ENCODE results near the gene ANKRD40. TPM values are rescaled to one million over a fixed set of nuclear protein-coding genes. Genes with fewer than 3 reads are reported as not detected.

The ANKRD40 gene
- total and polyA plus RNA-seq, 9 of the 15 experiments (the other 6 are each of a cell fraction or from before 2014, with no cell fraction given) = 9.0 to 28.9 (median 27.7) TPM

GRCh38 chr17:50728881-50729765 lies 21.4 kb upstream of the ANKRD40 start (continued):
- TF ChIP-seq, protein P1, sequence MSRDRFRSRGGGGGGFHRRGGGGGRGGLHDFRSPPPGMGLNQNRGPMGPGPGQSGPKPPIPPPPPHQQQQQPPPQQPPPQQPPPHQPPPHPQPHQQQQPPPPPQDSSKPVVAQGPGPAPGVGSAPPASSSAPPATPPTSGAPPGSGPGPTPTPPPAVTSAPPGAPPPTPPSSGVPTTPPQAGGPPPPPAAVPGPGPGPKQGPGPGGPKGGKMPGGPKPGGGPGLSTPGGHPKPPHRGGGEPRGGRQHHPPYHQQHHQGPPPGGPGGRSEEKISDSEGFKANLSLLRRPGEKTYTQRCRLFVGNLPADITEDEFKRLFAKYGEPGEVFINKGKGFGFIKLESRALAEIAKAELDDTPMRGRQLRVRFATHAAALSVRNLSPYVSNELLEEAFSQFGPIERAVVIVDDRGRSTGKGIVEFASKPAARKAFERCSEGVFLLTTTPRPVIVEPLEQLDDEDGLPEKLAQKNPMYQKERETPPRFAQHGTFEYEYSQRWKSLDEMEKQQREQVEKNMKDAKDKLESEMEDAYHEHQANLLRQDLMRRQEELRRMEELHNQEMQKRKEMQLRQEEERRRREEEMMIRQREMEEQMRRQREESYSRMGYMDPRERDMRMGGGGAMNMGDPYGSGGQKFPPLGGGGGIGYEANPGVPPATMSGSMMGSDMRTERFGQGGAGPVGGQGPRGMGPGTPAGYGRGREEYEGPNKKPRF (IDR thresholded peaks at IDR 0.05; ENCODE audit: low read depth, low read length) = no peak
- TF ChIP-seq ZNF134 (CRISPR knock-in tag; conservative IDR thresholded peaks at IDR 0.05) (no peak), CHCHD3 (CRISPR knock-in tag; IDR thresholded peaks at IDR 0.05) (no peak), SIRT6 (IDR thresholded peaks at IDR 0.05; ENCODE audit: low read depth, low read length) (no peak)

GRCh38 chr17:50728112-50728429 lies 20.4 kb upstream of the ANKRD40 start:
- H3K9me1 ChIP-seq (ENCODE audit: control insufficient read depth, insufficient read depth, low read length) = peaks cover 3% of the 10 kb centered on the region
- H3K27me3 ChIP-seq (ENCODE audit: control insufficient read depth in 2 of 2, insufficient read depth in 2 of 2, low read length in 2 of 2) = no peaks in the 10 kb centered on the region
- H3K4me3 ChIP-seq = no peak overlapping the region
- peaks cover 13 to 25% of the 10 kb centered on the region in 2 experiments; a peak in 4 of 5 replicates for H3K4me1 ChIP-seq (replicated peaks in 1 of 2; ENCODE audit: control insufficient read depth in 2 of 2, insufficient read depth in 2 of 2, low read length in 2 of 2)
- peaks cover 43% of the 10 kb centered on the region; the same call in 2 of the 3 replicates for H3K36me3 ChIP-seq (ENCODE audit: control insufficient read depth, insufficient read depth, low read length)
- H2AFZ ChIP-seq (ENCODE audit: low read depth, low read length) = no peak overlapping the region
- no peak for FAIRE-seq
- no peak overlapping the region for H3K9ac ChIP-seq (ENCODE audit: insufficient read depth in 1 of 2, low read depth in 2 of 2, low read length in 2 of 2)
- 42% methylated on average over 2 of the region's 2 CpGs for WGBS (ENCODE audit: insufficient coverage, low coverage, missing lambda C conversion rate)
- in situ Hi-C loops (cut with MboI) = no loop called here
- peaks cover 49% of the 10 kb centered on the region for H4K20me1 ChIP-seq (replicated peaks; ENCODE audit: control insufficient read depth, insufficient read depth, low read length)
- ChIA-PET POLR2A (interaction anchor here (0.7 to 1.3 kb wide), 4 partner anchors 9 to 171 kb away, joined by 3 to 7 read pairs (median 3); partner anchors contain the start of gene LUC7L3), CTCF (ENCODE audit: low intra/inter-chr PET ratio) (no interaction called here)
- intact Hi-C loops (cut with micrococcal nuclease) = loop anchor here (10.0 kb wide), 1 partner anchor 207 kb away; no protein-coding TSS in a partner anchor
- no peaks in the 10 kb centered on the region for H3K9me3 ChIP-seq (replicated peaks; ENCODE audit: control insufficient read depth, insufficient read depth, low read depth, low read length)
- no peak for DNase-seq (ENCODE audit: extremely low read depth in 1 of 4, low spot score in 3 of 4)
- H3K27ac ChIP-seq (ENCODE audit: extremely low read depth, low read depth, low read length) = no peak overlapping the region
- peaks cover 100% of the 10 kb centered on the region for H3K79me2 ChIP-seq (ENCODE audit: control insufficient read depth, insufficient read depth, low read length)
- no peak for ATAC-seq
- no TSS peak for BruUV-seq (replicated peaks)
- H3K4me2 ChIP-seq (ENCODE audit: insufficient read depth, low read length) = no peak overlapping the region
- TF ChIP-seq CTCF (IDR thresholded peaks at IDR 0.05 in 2 of 3, conservative IDR thresholded peaks at IDR 0.05 in 1 of 3; ENCODE audit: insufficient read depth in 2 of 3, low read depth in 1 of 3, low read length in 3 of 3) (no peak), MIER1 (IDR thresholded peaks at IDR 0.05; ENCODE audit: low read depth) (no peak), PRPF4 (IDR thresholded peaks at IDR 0.05; ENCODE audit: insufficient read depth, low read depth, low read length, poor library complexity, severe bottlenecking) (no peak), ZNF780A (CRISPR knock-in tag; IDR thresholded peaks at IDR 0.05) (no peak), SUPT5H (IDR thresholded peaks at IDR 0.05) (no peak), ZFP1 (CRISPR knock-in tag; IDR thresholded peaks at IDR 0.05) (no peak), MCM2 (IDR thresholded peaks at IDR 0.05; ENCODE audit: low read depth) (no peak), ZNF140 (CRISPR knock-in tag; IDR thresholded peaks at IDR 0.05) (no peak), KLF10 (CRISPR knock-in tag; IDR thresholded peaks at IDR 0.05) (no peak), TAF9B (IDR thresholded peaks at IDR 0.05; ENCODE audit: partially characterized antibody) (no peak), C11orf30 (IDR thresholded peaks at IDR 0.05; ENCODE audit: low read depth) (no peak)
- TF ChIP-seq, protein P2, sequence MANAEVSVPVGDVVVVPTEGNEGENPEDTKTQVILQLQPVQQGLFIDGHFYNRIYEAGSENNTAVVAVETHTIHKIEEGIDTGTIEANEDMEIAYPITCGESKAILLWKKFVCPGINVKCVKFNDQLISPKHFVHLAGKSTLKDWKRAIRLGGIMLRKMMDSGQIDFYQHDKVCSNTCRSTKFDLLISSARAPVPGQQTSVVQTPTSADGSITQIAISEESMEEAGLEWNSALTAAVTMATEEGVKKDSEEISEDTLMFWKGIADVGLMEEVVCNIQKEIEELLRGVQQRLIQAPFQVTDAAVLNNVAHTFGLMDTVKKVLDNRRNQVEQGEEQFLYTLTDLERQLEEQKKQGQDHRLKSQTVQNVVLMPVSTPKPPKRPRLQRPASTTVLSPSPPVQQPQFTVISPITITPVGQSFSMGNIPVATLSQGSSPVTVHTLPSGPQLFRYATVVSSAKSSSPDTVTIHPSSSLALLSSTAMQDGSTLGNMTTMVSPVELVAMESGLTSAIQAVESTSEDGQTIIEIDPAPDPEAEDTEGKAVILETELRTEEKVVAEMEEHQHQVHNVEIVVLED (CRISPR knock-in tag; IDR thresholded peaks at IDR 0.05) = no peak
